A673 (cell line): Measurements from ENCODE around the gene GULP1.

ENCODE experiments used
- EZH2 ChIP-seq: fragments of 200-600 bp; sonication (generic); IDR thresholded peaks from 2 replicates; pipeline ENCODE4 v1.6.1; 2017; ENCODE audit warnings: borderline replicate concordance, low read depth, mild to moderate bottlenecking, mixed read lengths, antibody characterized with exemption, low read length; ENCODE audit not compliant: poor library complexity, severe bottlenecking
- TF ChIP-seq, protein P1 (sequence below): fragments of 300-800, 200-600 bp; sonication (generic); conservative IDR thresholded peaks from 2 replicates; pipeline ENCODE4 v1.5.1; 2017; ENCODE audit warnings: low read depth, mild to moderate bottlenecking, antibody characterized with exemption, low read length, moderate library complexity, mixed read lengths

DNA sequence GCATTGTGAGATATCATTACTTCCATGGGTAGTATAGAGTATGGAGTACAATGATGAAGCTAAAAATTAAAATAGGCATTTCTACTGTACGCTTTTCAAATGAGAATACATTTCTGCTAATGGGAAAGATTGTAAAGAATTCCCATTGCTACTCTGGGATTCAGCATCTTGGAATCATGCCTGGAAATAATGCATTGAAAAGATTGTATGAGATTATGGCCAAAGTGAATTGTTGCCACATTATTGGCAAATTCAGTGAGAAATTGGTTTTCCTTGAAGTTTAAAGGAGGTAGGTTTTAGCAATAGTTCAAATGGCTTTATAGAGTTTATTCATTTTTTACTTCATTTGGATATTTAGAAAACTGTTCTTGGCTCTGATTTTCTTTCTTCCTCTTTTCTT is 157.9 kb downstream of the GULP1 start:
- TF ChIP-seq, protein P1, sequence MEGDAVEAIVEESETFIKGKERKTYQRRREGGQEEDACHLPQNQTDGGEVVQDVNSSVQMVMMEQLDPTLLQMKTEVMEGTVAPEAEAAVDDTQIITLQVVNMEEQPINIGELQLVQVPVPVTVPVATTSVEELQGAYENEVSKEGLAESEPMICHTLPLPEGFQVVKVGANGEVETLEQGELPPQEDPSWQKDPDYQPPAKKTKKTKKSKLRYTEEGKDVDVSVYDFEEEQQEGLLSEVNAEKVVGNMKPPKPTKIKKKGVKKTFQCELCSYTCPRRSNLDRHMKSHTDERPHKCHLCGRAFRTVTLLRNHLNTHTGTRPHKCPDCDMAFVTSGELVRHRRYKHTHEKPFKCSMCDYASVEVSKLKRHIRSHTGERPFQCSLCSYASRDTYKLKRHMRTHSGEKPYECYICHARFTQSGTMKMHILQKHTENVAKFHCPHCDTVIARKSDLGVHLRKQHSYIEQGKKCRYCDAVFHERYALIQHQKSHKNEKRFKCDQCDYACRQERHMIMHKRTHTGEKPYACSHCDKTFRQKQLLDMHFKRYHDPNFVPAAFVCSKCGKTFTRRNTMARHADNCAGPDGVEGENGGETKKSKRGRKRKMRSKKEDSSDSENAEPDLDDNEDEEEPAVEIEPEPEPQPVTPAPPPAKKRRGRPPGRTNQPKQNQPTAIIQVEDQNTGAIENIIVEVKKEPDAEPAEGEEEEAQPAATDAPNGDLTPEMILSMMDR: no peak
- no peak for TF ChIP-seq EZH2
